ENCODE data around the gene ADAM29.
"Not testable (repeated sequence)": the region's sequence is repeated elsewhere in the genome, so short reads cannot be mapped to it uniquely, and the experiment has no call there.

The ADAM29 gene

GRCh38 chr4:174948826-174949225 is 30.7 kb downstream of the ADAM29 start:
- DNase-seq (ENCODE audit: low read depth in 3 of 3): no peak

DNA sequence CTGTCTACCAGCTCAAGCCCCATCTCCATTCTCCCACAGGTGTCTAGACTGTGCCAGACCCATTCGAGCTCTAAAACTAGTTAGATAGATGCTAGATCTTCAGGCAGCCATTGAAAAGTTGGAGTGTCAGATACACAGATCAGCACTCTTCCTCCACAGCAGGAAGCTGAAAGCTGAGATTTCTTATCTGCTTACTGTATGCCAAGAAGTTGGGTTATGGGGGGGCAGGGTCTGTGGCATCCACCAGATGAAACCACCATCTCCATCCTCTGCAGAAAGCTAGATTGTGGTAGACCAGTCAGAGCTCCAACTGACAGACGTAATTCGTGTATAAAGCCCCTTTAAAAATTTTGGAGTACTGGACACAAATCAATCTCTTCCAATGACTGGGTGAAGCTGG is 54.8 kb downstream of the ADAM29 start:
- DNase-seq (ENCODE audit: low read depth in 3 of 3): no peak

- no peak for DNase-seq (ENCODE audit: low read depth in 3 of 3)
These were observed 55.2 kb downstream of the ADAM29 start for GRCh38 chr4:174973336-174973735.

GRCh38 chr4:174983128-174983750 is 65.1 kb downstream of the ADAM29 start:
- no peak for DNase-seq (ENCODE audit: low read depth in 3 of 3)

DNA sequence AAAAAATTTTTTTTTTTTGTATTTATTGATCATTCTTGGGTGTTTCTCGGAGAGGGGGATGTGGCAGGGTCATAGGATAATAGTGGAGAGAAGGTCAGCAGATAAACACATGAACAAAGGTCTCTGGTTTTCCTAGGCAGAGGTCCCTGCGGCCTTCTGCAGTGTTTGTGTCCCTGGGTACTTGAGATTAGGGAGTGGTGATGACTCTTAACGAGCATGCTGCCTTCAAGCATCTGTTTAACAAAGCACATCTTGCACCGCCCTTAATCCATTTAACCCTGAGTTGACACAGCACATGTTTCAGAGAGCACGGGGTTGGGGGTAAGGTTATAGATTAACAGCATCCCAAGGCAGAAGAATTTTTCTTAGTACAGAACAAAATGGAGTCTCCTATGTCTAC is 65.7 kb downstream of the ADAM29 start:
- not testable (repeated sequence) for DNase-seq (ENCODE audit: low read depth in 3 of 3)

GRCh38 chr4:174989791-174990190 is 71.6 kb downstream of the ADAM29 start:
- DNase-seq (ENCODE audit: low read depth in 3 of 3): no peak

GRCh38 chr4:174993916-174994315 is 75.8 kb downstream of the ADAM29 start:
- no peak for DNase-seq (ENCODE audit: low read depth in 3 of 3)

GRCh38 chr4:174996079-174996478 is 77.9 kb downstream of the ADAM29 start:
- no peak for DNase-seq (ENCODE audit: low read depth in 3 of 3)

DNA sequence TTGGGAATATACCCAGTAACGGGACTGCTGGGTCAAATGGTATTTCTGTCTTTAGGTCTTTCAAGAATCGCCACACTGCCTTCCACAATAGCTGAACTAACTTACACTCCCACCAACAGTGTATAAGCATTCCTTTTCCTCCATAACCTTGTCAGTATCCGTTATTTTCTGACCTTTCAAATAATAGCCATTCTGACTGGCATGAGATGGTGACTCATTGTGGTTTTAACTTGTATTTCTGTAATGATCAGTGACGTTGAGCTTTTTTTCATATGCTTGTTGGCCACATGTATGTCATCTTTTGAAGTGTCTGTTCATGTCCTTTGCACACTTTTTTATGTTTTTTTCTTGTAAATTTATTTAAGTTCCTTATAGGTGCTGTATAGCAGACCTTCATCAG is 81.2 kb downstream of the ADAM29 start:
- DNase-seq (ENCODE audit: low read depth in 3 of 3): no peak

DNA sequence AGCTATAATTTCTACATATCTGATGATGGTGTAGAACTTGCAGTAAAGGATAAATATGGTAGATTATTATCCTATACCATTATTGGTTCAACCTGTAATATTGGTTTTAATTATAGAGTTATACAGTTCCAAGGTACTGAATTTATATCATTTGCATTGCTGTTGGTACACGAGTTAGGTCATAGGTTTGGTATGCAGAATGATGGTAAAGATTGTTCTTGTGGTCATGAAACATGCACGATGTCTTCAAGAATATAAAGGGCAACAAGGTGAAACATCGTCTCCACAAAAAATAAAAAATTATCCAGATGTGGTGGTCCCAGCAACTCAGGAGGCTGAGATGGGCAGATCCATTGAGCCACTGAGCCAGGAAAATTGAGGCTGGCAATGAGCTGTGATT is 99.6 kb downstream of the ADAM29 start:
- DNase-seq (ENCODE audit: low read depth in 3 of 3): no peak

- not testable (repeated sequence) for DNase-seq (ENCODE audit: low read depth in 3 of 3)
These were observed 101.3 kb downstream of the ADAM29 start for GRCh38 chr4:175019447-175019846.

Data from stimulated activated CD4-positive, alpha-beta T cell treated with anti-CD3 and anti-CD28 coated beads, TNF-alpha, amount 100 ng/mL, for 48 hours (primary cell).